Activated CD4-positive, alpha-beta T cell treated with anti-CD3 and anti-CD28 coated beads, Interleukin-2, amount 50 U/mL, for 24 hours (primary cell): ENCODE results near the gene FRAT2.

Source experiments
- DNase-seq, 2 donors: peaks; one replicate each; pipeline ENCODE4 v3.0.0-alpha.2; 2020; ENCODE audit warnings: low read depth in 1 of 2, low spot score in 1 of 2

The FRAT2 gene, protein sequence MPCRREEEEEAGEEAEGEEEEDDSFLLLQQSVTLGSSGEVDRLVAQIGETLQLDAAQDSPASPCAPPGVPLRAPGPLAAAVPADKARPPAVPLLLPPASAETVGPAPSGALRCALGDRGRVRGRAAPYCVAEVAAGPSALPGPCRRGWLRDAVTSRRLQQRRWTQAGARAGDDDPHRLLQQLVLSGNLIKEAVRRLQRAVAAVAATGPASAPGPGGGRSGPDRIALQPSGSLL

DNA sequence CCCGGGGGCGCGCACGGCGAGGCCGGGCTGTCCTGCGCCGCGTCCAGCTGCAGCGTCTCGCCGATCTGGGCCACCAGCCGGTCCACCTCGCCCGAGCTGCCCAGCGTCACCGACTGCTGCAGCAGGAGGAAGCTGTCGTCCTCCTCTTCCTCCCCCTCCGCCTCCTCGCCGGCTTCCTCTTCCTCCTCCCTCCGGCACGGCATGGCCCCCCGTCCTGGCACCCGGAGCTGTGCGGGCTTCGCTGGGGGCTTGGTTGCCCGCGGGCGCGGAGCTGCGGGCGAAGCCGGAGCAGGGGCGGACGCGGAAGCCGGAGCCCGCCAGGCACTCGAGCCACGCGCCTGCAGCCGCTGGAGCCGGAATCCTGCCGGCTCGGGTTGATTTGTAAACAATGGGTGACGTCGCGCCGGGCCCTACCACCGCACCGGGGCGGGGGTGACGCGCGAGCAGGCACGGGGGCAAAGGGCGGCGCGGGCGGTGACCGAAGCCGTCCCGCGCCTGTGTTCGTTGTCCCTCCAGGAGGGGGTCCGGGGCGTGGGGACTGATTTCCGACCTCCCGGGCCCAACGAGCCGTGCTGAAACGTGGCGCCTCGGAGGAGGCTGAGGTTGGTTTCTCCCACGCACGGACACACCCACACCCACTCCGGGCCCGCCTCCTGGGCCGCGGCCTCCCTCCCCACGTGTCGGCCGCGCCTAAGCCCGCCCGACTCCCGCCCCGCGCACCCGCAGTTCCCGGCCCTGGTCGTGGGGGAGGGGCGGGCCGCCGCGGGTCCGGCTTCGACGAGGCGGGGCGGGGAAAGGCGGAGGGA is at the start of gene FRAT2:
Gene FRAT2 (minus strand): TSS at position 360 of the 806 bp plus-strand sequence. CDS start 157 bp downstream, at position 203.
- peak; percentile 78 to 80 for DNase-seq

DNA sequence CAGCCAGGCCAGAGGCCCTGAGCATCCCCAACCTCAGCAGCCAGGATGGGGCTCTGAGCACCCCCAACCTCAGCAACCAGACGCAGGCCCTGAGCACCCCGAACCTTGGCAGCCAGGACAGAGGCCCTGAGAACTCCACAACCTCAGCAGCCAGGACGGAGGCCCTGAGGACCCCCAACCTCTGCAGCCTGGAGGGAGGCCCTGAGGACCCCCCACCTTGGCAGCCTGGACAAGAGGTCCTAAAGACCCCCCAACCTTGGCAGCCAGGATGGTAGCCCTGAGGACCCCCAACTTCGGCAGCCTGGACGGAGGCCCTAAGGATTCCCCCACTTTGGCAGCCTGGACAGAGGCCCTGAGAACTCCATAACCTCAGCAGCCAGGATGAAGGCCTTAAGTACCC is 49.6 kb upstream of the FRAT2 start:
- DNase-seq, result no peak

DNA sequence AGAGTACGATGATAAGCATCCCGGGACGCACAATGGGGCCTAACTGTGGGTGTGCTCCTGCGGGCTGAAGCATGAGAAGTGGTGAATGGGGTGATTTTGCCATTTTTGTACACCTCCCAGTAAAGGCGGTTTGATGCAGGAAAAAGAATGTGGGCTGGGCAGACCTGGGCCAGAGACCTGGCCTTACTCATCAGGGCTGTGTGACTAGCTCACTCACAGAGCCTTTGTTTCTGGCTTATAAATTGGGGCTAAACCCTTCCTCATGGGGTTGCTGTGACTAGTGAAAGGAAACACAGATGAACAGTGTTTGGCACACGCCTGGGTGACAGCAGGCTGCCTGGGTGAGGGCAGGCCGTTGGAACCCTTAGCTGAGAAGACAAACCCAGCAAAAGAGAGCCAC is 48.6 kb upstream of the FRAT2 start:
- DNase-seq, result no peak

DNA sequence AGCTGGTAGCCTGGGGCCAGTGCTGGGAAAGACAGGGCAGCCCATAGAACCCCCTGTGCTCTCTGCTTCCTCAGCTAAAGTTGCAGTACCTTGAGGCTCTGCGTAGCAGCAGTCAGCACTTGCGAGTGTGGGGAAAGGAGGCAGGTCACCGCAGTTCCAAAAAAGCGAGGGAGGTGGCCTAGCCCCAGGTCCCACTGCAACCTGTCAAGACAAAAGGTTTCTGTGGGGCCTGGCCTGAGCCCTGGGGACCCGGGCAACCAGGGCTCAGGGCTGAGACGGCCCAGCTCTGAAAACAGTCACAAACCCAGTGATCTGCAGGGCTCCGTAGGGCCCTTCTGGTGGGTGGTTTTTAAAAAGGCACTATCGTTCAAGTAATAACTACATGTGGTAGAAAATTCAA is 47.1 kb upstream of the FRAT2 start:
- no peak for DNase-seq

DNA sequence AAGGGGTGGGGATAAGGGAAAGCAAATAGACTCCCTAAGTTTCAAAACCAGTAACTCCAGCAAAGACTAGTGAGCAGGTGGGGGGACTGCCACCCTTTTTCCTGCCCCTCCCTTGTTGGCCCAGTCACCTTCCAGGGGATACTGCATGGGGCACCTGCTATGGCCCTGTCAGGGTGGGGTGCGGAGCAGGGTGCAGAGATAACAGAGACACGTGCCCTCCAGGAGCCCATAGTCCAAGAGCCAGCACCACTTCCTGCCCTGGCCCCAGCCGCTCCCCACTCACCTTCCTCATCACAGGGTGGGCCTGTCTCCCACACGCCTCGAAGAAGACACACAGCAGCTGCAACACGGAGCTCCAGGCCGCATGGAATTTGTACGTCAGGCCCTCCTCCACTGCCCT is 46.0 kb upstream of the FRAT2 start:
- DNase-seq, result no peak

DNA sequence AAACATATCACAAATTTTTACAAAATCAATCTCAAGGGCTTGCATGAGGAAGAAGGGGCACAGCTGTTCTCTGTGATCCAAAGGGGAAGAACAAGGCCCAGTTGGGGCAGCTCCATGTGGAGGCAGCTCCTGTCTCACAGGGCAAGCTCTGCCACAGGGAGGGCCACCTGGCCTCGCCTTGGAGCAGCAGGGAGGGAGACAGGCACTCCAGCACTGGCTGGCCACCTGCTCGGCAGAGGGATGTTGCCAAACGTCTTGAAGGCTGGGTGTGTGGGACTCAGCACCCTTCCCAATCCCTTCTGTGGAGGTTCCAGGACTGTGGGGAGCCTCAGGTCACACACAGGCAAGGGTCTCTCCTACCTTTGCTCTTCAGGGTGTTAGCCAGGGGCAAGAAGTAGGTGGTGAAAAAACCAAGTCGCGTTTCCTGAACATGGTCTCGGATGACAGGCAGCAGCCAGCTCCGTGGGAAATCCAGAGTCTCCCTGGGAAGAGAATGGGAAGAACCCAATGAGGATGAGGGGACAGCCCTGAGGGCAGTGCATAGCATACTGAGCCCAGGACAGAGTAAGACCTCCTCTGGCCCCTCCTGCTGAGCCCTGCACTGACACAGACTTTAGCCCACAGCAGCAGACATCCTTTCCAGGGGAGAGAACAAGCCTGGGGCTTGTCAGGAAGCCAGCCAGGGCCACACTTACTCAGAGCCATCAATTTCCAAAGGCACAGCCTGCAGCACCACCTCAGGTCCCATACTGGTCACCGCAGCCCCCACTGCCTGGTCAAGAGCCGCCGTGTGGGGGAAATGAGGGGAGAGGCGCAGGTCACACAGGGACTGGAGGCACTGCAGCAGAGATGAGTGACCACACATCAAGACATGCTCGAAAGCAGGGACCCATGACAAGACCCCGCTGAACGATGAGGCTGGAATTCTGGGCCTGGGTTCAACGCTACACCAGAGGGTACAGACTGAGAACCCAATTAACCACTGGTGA is 44.7 kb upstream of the FRAT2 start:
- DNase-seq, result no peak

DNA sequence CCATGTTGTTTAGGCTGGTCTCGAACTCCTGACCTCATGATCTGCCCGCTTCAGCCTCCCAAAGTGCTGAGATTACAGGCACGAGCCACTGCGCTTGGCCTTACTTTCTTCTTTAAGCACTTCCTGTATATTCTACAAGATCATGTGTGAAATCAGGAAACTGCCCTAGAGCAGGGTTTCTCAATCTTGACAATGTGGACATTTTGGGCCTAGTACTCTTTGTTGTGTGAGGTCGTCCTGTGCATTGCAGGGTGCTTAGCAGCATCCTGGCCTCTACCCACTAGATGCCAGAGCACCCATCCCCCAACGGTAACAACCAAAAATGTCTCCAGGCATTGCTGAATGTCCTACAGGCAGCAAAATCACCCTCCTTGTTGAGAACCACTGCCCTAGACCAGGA is 41.9 kb upstream of the FRAT2 start:
- no peak for DNase-seq

DNA sequence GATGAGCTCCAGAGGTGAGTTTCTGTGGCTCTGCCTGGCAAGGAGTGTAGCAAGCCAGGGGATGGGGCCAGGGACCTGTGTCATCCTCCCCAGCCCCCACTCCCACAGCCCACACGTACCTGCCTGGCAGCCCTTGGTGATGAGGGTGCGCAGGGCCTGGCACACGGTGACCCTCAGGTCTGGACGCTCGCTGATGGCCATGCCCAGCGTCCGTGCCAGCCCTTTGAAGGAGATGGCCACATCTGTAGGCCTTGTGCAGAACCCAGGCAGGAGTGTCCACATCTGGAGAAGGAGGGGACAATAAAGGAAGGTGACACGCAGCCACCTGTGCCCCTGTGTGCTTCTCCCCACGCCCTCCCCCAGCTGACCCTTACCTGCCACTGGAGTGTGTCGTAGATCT is 38.9 kb upstream of the FRAT2 start:
- DNase-seq, result no peak

DNA sequence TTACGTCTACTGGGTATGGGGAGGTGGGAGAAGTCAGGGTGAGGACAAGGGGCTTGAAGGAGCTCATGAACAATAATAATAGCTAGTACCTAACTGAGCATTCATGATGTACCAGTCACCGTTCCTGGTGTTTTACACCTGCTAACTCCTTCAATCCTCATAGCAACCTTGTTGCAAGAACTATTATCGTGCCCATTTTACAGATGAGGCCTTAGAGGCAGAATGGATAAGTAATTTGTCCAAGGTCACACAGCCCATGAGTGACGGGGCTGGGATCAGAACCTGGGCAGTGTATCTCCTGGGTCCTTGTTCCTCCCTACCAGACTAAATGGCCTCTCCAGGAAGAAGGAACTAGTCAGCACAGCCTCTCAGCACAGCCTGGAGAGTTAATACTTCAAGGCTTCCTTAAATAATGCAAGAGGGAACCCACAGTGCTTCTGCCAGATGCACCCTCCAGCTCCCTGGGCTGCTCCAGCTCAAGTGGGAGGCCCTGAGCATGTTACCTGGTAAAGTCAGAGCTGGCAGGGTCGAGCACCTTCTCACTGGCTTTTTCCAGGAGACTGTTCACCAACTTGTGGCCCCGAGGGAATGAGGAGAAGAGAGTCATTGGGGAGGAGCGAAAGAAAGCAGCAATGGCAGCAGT is 37.8 kb upstream of the FRAT2 start:
- no peak for DNase-seq

DNA sequence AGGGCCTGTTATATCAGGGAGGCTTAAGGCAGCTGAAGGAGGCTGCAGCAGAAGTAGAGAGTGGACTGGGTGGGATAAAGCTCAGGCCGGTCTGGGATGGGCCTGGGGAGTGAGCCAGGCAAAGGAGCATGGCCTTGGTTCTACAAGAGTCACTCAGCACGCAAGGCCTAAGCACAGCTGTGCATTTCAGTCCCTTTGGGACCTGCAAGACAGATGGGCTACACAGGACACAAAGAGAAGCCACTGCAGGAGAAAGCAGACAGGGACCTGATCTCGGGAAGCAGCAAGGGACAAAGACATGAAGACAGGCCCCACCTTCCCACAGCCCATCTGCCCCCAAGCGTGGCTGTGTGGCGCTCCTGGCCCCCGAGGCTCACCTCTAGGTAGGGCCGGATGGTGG is 37.2 kb upstream of the FRAT2 start:
- no peak for DNase-seq

DNA sequence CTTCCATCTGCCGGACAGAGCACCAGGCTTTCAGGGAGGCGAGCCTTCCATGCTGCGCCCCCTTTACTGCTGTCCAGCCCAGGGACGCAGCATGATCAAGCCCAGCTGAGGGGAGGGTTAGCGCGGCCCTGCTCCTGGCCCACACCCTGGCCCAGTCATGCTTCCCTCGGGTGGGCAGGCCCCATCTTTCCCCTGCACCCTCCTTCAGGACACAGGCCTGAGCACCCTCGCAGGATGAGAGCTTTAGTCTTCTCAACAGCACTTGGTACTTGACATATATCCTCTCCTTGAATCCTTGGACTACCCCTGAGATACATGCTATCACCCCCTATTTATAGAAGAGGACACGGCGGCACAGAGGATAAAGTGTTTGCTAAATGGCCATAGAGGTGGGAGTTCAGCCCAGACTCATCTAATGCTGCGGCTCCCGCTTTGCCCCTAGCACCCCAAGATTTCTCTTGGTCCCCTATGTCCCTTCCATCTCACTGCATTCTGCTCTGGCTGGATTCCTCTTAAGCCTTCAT is 32.7 kb upstream of the FRAT2 start:
- DNase-seq, result no peak

DNA sequence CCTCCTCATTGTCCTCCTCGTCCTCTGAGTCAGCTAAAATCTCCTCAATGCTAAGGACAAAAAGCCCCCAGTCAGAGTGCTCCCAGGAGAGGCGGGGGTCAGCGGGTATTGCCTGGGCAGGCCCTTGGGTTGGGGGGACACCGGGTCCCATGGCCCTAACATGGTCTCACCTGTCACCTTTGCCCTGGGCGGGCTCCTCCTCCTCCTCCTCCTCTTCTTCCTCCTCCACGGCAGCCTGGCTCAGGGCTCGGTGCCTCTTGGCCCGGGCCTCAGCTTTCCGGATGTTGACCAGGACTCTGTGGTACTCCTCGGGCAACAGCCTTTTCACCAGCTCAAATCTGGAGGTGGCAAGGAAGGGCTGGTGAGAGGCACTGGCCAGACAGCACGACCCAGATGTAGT is 32.0 kb upstream of the FRAT2 start:
- DNase-seq, result no peak

DNA sequence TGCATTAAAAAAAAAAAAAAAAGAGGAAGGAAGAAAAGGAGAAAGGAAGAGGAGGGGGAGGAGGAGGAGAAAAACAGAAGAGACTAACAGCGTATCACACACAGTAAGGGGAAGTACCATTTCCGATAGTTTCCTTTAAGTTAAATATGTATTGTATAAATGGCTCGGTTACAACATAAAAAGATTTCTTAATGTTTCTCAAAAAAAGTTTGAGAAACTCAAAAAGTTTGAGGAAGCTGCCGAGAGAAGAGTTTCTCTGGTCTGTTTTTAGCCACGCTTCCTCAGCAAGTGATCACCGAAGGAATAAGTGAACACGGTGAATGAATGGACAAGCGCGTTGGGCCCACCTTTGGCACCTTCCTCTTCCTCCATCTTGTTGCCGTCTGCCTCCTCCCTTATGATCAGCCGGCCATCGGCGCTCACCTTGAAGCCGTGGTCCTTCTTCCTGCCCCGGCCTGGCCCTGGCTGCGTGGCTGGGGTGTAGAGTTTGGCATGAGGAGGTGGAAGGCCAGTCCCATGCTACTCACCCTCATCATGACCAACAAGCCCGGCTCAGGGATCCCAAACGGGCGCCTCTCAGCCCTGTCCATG is 31.3 kb upstream of the FRAT2 start:
- no peak for DNase-seq

DNA sequence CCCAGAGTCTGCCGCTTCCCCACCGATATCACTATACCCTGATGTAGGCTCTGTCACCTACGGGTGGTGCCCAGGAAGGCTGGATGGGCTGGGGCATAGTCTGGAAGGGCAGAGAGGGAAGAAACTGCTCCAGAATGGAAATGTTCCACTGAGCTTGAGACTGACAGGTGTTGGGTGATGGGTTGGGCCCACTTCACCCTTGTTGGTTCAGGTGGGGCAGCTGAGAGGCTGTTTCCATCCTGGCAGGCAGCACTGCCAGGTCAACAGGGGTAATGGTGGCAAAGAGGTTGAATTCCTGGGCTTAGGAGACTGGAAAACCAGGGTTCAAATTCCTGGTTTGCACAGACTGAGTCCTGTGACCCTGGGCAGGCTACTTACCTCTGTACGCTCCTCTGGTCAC is 28.5 kb upstream of the FRAT2 start:
- DNase-seq, result no peak

DNA sequence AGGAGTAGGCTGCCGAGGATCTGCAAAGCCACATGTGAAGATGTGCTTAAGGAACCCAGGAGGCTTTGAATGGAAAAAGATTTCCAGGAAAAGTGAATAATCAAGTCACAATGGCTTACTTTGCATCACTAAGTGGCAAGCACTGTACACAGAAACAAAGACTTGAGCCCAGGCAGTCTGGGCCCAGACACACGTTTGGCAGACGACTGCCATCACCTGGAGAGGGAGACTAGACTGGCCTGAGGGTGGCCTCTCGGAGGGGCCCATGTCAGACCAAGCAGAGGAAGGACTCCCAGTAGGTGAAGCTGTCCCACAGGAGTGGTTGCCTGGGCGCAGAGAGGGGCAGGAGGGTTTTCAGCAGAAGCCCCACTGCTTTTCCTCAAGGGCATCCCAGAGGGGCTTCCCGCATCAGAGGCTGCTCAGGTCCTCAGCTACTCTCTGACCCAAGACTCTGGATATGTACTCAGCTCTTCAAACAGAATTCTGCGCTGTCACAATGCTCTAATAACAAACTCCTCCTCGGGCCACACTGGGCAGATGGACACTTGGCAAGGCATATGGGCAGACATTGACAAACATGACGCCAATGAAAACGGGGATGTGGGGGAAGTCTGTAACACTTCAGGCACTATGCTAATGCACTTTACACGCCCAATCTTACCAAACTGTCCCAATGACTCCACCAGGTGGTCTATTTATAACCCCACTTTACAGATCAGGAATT is 27.9 kb upstream of the FRAT2 start:
- DNase-seq, result no peak

DNA sequence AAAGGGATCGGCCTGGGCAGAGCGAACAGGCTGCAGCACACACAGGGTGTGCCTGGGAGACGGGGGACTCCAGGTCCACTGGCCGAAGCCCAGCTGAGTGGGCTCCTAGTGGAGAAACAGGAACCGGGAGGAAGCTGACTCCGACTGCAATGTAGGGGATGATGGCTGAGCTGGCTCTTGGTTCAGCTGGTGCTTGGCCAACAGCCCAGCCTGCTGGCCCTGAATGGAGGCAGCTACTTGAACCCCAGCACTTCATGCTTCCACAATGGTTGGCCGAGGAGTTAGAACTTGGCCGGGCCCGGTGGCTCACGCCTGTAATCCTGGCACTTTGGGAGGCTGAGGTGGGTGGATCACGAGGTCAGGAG is 27.0 kb upstream of the FRAT2 start:
- DNase-seq, result no peak

DNA sequence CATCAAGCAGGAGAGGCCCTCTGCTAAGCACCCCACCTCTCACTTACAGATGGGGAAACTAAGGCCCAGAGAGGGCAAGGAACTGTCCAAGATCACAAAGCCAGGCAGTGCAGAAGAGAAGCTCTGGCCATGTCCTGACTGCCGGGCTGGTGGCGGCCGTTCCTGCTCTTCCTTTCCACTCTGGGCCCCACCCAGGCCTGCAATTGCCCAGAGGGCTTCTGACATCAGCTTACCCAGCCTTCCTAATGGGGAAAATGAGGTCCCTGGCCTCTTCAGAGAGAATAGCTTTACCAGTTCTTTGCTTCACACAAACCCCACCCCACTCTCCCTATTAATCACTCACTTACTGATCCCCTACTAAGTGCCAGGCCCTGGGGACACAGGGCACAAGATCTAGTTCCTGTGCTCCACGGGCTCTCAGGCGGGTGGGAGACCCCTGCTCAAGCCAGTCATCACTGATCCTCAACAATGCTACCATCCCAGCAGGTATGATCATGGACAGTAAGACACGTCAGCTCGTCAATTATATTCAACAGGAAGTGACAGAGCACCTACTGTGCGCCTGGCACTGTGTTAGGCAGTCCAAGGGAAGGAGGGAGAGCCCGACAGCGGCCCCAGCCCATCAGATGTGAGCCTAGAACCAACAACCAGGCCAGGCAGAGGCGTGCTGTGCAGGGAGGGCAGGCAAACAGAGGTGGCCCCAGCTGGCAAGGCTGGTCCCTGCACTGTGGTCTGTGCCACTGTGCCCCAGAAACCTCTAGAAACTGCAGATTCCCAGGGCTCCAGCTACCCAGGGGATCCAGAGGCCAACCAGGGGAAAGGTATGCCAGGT is 26.4 kb upstream of the FRAT2 start:
- DNase-seq, result no peak

DNA sequence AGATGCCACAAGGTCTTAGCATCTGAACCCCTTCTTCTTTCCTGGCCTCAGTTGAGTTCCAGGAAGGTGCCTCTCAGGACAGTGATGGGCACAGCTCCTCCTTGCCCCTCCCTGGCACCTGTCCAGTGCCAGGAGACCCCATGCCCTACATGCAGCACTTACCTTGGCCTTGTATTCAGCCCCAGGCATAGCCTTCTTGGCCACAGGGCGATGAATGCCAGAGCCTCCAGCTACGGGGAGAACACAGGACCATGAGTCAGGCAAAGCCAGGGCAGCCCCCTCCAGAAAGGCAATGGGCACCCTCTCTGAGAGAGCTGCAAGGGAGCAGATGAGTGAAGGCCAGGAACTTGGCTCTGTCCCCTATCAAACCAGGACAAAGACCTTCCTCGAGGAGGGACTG is 24.3 kb upstream of the FRAT2 start:
- no peak for DNase-seq

DNA sequence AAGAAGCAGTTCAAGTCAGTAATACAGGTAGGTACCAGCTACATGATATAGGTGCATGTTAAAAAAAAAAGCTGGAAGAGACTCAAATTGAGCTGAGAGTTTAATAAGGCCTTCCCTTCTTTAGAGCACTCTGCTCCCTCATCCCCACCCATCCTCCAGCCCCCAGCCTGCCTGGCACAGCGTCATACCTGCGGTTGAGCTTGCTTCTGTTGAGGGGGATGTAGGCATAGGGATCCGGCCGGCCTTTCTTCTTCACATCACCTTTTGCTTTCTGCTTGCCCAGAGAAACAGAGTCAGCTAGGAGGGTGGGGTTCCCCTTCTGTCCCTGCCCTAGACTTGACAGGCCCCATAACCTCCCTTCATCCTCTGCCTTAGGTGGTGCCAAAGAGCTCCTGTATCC is 23.8 kb upstream of the FRAT2 start:
- DNase-seq, result no peak
